Measurements from ENCODE around the gene BRAP.
"Not testable (repeated sequence)": the region's sequence is repeated elsewhere in the genome, so short reads cannot be mapped to it uniquely, and the experiment has no call there.

BRAP gene

GRCh38 chr12:111626230-111626629, 59.5 kb downstream of the BRAP start:
- Histone ChIP-seq H3K4me1 (ENCODE audit: control insufficient read depth in 5 of 5, insufficient read depth in 5 of 5, low read length in 5 of 5) (no peaks in the 10 kb centered on the region), H3K9ac (ENCODE audit: low read length in 5 of 5) (no peak overlapping the region), H3K9me3 (ENCODE audit: control insufficient read depth in 5 of 5, low read length in 5 of 5) (no peaks in the 10 kb centered on the region), H3K27ac (ENCODE audit: low read depth, low read length) (no peak overlapping the region), H3K27me3 (ENCODE audit: control insufficient read depth in 5 of 5, insufficient read depth in 4 of 5, low read length in 5 of 5) (no peaks in the 10 kb centered on the region), H3K36me3 (ENCODE audit: control insufficient read depth in 5 of 5, insufficient read depth in 5 of 5, low read length in 5 of 5) (no peaks in the 10 kb centered on the region), H3K4me3 (ENCODE audit: low read depth in 1 of 5, low read length in 5 of 5) (no peak overlapping the region)

DNA sequence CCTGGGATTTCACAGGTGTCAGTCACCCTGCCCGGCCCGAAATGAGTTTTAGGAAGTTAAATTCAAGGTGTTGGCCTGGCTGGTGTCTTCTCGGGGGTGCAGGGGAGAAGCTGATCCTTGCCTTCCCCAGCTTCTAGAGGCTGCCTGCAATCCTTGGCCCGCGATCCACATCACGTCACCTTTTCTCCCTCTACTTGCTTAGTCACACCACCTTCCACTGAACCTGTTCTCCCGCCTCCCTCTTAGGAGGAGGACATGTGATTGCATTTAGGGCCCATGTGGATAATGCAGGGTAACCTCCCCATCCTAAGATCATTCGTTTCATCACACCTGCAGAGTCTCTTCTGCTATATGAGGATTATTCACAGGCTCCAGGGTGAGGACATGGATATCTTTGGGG, 61.2 kb downstream of the BRAP start:
- Histone ChIP-seq H3K4me3 (ENCODE audit: low read depth in 1 of 5, low read length in 5 of 5) (no peak overlapping the region), H3K4me1 (ENCODE audit: control insufficient read depth in 5 of 5, insufficient read depth in 5 of 5, low read length in 5 of 5) (no peaks in the 10 kb centered on the region), H3K9ac (ENCODE audit: low read length in 5 of 5) (no peak overlapping the region), H3K9me3 (ENCODE audit: control insufficient read depth in 5 of 5, low read length in 5 of 5) (no peaks in the 10 kb centered on the region), H3K27me3 (ENCODE audit: control insufficient read depth in 5 of 5, insufficient read depth in 4 of 5, low read length in 5 of 5) (no peaks in the 10 kb centered on the region), H3K36me3 (ENCODE audit: control insufficient read depth in 5 of 5, insufficient read depth in 5 of 5, low read length in 5 of 5) (no peaks in the 10 kb centered on the region), H3K27ac (ENCODE audit: low read depth, low read length) (no peak overlapping the region)

- H3K4me3 ChIP-seq (ENCODE audit: low read depth in 1 of 5, low read length in 5 of 5); H3K9ac ChIP-seq (ENCODE audit: low read length in 5 of 5); H3K4me1 ChIP-seq (ENCODE audit: control insufficient read depth in 5 of 5, insufficient read depth in 5 of 5, low read length in 5 of 5); H3K36me3 ChIP-seq (ENCODE audit: control insufficient read depth in 5 of 5, insufficient read depth in 5 of 5, low read length in 5 of 5); H3K9me3 ChIP-seq (ENCODE audit: control insufficient read depth in 5 of 5, low read length in 5 of 5); H3K27me3 ChIP-seq (ENCODE audit: control insufficient read depth in 5 of 5, insufficient read depth in 4 of 5, low read length in 5 of 5); H3K27ac ChIP-seq (ENCODE audit: low read depth, low read length): not testable (repeated sequence)
Measured at GRCh38 chr12:111617841-111618240, 67.9 kb downstream of the BRAP start.

GRCh38 chr12:111616177-111616623, 69.6 kb downstream of the BRAP start:
- Histone ChIP-seq H3K4me3 (ENCODE audit: low read depth in 1 of 5, low read length in 5 of 5) (no peak overlapping the region), H3K27me3 (ENCODE audit: control insufficient read depth in 5 of 5, insufficient read depth in 4 of 5, low read length in 5 of 5) (no peaks in the 10 kb centered on the region), H3K36me3 (ENCODE audit: control insufficient read depth in 5 of 5, insufficient read depth in 5 of 5, low read length in 5 of 5) (no peaks in the 10 kb centered on the region), H3K27ac (ENCODE audit: low read depth, low read length) (no peak overlapping the region), H3K9me3 (ENCODE audit: control insufficient read depth in 5 of 5, low read length in 5 of 5) (no peaks in the 10 kb centered on the region), H3K9ac (ENCODE audit: low read length in 5 of 5) (peak overlapping the region in 1 of 5 donors; percentile 45), H3K4me1 (ENCODE audit: control insufficient read depth in 5 of 5, insufficient read depth in 5 of 5, low read length in 5 of 5) (peaks cover 0 to 8% (median 0%) of the 10 kb centered on the region in 5 donors)

DNA sequence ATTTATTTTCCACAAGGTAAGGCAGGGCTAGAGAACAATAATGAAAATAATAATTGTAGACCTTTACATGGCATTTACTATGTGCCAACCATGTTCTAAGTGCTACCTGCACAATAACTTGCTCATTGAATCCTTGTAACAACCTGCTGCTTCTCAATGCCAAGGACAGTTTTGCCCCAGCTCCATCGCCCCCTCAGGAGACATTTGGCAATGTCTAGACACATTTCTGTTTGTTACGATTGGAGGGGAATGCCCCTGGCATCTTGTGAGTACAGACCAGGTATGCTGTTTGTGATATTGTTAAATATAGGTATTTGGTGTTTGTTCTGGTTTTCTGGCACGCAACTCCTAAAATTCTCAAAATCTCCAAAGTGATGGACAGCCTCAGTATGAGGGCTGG, 78.5 kb downstream of the BRAP start:
- Histone ChIP-seq H3K4me3 (ENCODE audit: low read depth in 1 of 5, low read length in 5 of 5) (no peak overlapping the region), H3K9ac (ENCODE audit: low read length in 5 of 5) (no peak overlapping the region), H3K27ac (ENCODE audit: low read depth, low read length) (no peak overlapping the region), H3K4me1 (ENCODE audit: control insufficient read depth in 5 of 5, insufficient read depth in 5 of 5, low read length in 5 of 5) (peaks cover 0 to 3% (median 0%) of the 10 kb centered on the region in 5 donors), H3K27me3 (ENCODE audit: control insufficient read depth in 5 of 5, insufficient read depth in 4 of 5, low read length in 5 of 5) (no peaks in the 10 kb centered on the region), H3K9me3 (ENCODE audit: control insufficient read depth in 5 of 5, low read length in 5 of 5) (no peaks in the 10 kb centered on the region), H3K36me3 (ENCODE audit: control insufficient read depth in 5 of 5, insufficient read depth in 5 of 5, low read length in 5 of 5) (no peaks in the 10 kb centered on the region)

- Histone ChIP-seq H3K36me3 (ENCODE audit: control insufficient read depth in 5 of 5, insufficient read depth in 5 of 5, low read length in 5 of 5) (no peaks in the 10 kb centered on the region), H3K4me3 (ENCODE audit: low read depth in 1 of 5, low read length in 5 of 5) (no peak overlapping the region), H3K27me3 (ENCODE audit: control insufficient read depth in 5 of 5, insufficient read depth in 4 of 5, low read length in 5 of 5) (no peaks in the 10 kb centered on the region), H3K9ac (ENCODE audit: low read length in 5 of 5) (no peak overlapping the region), H3K9me3 (ENCODE audit: control insufficient read depth in 5 of 5, low read length in 5 of 5) (no peaks in the 10 kb centered on the region), H3K4me1 (ENCODE audit: control insufficient read depth in 5 of 5, insufficient read depth in 5 of 5, low read length in 5 of 5) (peaks cover 0 to 2% (median 0%) of the 10 kb centered on the region in 5 donors), H3K27ac (ENCODE audit: low read depth, low read length) (no peak overlapping the region)
Measured at GRCh38 chr12:111606767-111607230, 79.0 kb downstream of the BRAP start.

DNA sequence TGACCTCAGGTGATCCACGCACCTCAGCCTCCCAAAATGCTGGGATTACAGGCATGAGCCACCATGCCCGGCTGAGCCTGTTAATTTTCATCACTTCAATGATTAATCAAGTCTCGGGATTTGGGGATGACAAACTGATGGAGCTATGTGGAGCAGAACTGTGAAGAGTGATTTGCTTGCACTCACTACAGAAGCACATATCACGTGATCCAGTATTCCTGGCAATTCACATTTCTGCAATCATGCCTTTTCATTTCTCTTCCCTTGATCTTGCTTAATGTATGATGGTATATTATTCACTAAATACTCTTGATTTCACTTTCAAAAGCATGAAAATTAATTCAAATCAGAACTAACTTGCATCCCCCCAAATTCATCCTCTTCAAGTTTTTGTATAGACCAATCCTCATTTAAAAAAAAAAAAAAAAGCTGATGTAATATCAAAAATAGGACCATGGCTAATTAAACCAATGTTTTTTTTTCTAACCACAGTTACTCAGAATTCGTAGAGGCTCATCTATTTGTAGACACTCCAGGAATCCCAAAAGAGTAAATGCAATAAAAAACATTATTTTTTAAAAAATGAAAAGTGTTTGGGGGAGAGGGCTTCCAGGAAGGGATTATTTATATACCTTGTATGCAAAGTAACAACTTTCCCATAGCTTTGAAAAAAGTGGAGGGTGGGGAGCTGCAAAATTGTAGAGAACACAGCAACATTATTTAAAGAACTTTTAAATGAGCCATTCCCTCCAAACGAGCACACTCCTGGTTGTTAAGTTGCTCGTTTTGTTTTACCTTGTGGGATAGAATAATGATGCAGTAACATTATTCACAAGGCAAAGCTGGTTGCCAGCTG, 79.6 kb downstream of the BRAP start:
- Histone ChIP-seq H3K4me3 (ENCODE audit: low read depth in 1 of 5, low read length in 5 of 5) (no peak overlapping the region), H3K27ac (ENCODE audit: low read depth, low read length) (no peak overlapping the region), H3K27me3 (ENCODE audit: control insufficient read depth in 5 of 5, insufficient read depth in 4 of 5, low read length in 5 of 5) (no peaks in the 10 kb centered on the region), H3K9ac (ENCODE audit: low read length in 5 of 5) (no peak overlapping the region), H3K4me1 (ENCODE audit: control insufficient read depth in 5 of 5, insufficient read depth in 5 of 5, low read length in 5 of 5) (no peaks in the 10 kb centered on the region), H3K9me3 (ENCODE audit: control insufficient read depth in 5 of 5, low read length in 5 of 5) (no peaks in the 10 kb centered on the region), H3K36me3 (ENCODE audit: control insufficient read depth in 5 of 5, insufficient read depth in 5 of 5, low read length in 5 of 5) (no peaks in the 10 kb centered on the region)

- H3K4me1 ChIP-seq (ENCODE audit: control insufficient read depth in 5 of 5, insufficient read depth in 5 of 5, low read length in 5 of 5) = peaks cover 3 to 12% (median 9%) of the 10 kb centered on the region in 5 donors
- H3K9me3 ChIP-seq (ENCODE audit: control insufficient read depth in 5 of 5, low read length in 5 of 5); H3K4me3 ChIP-seq (ENCODE audit: low read depth in 1 of 5, low read length in 5 of 5); H3K36me3 ChIP-seq (ENCODE audit: control insufficient read depth in 5 of 5, insufficient read depth in 5 of 5, low read length in 5 of 5); H3K9ac ChIP-seq (ENCODE audit: low read length in 5 of 5); H3K27ac ChIP-seq (ENCODE audit: low read depth, low read length); H3K27me3 ChIP-seq (ENCODE audit: control insufficient read depth in 5 of 5, insufficient read depth in 4 of 5, low read length in 5 of 5): not testable (repeated sequence)
Measured at GRCh38 chr12:111602857-111603256, 82.9 kb downstream of the BRAP start.

DNA sequence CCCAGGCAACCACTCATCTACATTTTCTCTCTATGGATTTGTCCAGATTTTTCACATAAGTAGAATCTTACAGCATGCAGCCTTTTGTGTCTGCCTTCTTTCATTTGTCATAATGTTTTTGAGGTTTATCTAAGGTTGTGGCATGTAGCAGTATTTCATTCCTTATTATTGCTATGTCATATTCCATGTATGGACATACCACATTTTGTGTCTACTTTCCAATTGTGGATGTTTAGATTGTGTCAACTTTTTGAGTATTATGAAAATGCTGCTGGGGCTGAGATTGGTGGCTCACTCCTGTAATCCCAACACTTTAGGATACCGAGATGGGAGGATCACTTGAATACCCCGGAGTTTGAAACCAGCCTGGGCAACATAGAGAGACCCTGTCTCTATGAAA, 83.4 kb downstream of the BRAP start:
- Histone ChIP-seq H3K27me3 (ENCODE audit: control insufficient read depth in 5 of 5, insufficient read depth in 4 of 5, low read length in 5 of 5) (no peaks in the 10 kb centered on the region), H3K36me3 (ENCODE audit: control insufficient read depth in 5 of 5, insufficient read depth in 5 of 5, low read length in 5 of 5) (no peaks in the 10 kb centered on the region), H3K27ac (ENCODE audit: low read depth, low read length) (no peak overlapping the region), H3K9me3 (ENCODE audit: control insufficient read depth in 5 of 5, low read length in 5 of 5) (no peaks in the 10 kb centered on the region), H3K4me1 (ENCODE audit: control insufficient read depth in 5 of 5, insufficient read depth in 5 of 5, low read length in 5 of 5) (peaks cover 3 to 17% (median 12%) of the 10 kb centered on the region in 5 donors), H3K9ac (ENCODE audit: low read length in 5 of 5) (no peak overlapping the region), H3K4me3 (ENCODE audit: low read depth in 1 of 5, low read length in 5 of 5) (no peak overlapping the region)

GRCh38 chr12:111600986-111601385, 84.8 kb downstream of the BRAP start:
- H3K9ac ChIP-seq (ENCODE audit: low read length in 5 of 5); H3K27me3 ChIP-seq (ENCODE audit: control insufficient read depth in 5 of 5, insufficient read depth in 4 of 5, low read length in 5 of 5); H3K4me3 ChIP-seq (ENCODE audit: low read depth in 1 of 5, low read length in 5 of 5); H3K27ac ChIP-seq (ENCODE audit: low read depth, low read length); H3K9me3 ChIP-seq (ENCODE audit: control insufficient read depth in 5 of 5, low read length in 5 of 5); H3K36me3 ChIP-seq (ENCODE audit: control insufficient read depth in 5 of 5, insufficient read depth in 5 of 5, low read length in 5 of 5): not testable (repeated sequence)
- H3K4me1 ChIP-seq (ENCODE audit: control insufficient read depth in 5 of 5, insufficient read depth in 5 of 5, low read length in 5 of 5) = peaks cover 5 to 31% (median 25%) of the 10 kb centered on the region in 5 donors
